T-cell (primary cell): ENCODE measurements around the gene ZNF714. TPM values are rescaled to one million over a fixed set of nuclear protein-coding genes. Genes with fewer than 3 reads are reported as not detected.

Source experiments
- ATAC-seq, 4 experiments: fragments of 200-7000 bp in 3 of 4; fragments of 150-1000 bp in 1 of 4; cut with Tn5 transposase; replicated peaks in 1 of 4; 1 replicate in 3 of 4; 2 replicates in 1 of 4; pipeline ENCODE4 v1.10.0; 2021; ENCODE audit warnings: moderate library complexity in 3 of 4, mild to moderate bottlenecking in 2 of 4, moderate number of reproducible peaks in 1 of 4
- CTCF ChIA-PET, 2 donors: fragments of 300-600 bp; sonication (Branson Sonifier 250); formaldehyde crosslinking; loops; one replicate each; lab custom pipeline; 2022; ENCODE audit warnings: antibody characterized with exemption in 2 of 2; lab: Charles Lee
- POLR2A ChIA-PET, 2 donors: fragments of 300-600 bp; sonication (Branson Sonifier 250); formaldehyde crosslinking; loops; one replicate each; lab custom pipeline; 2022; ENCODE audit warnings: antibody characterized with exemption in 2 of 2; lab: Charles Lee
- DNase-seq, 35 experiments: peaks; one replicate each; pipeline versions ENCODE4 v3.0.0 to v3.0.0-alpha.2; 2013 to 2023
- H3K27ac ChIP-seq: one replicate; pipeline ENCODE4 v1.5.1; 2013; ENCODE audit warnings: low read length
- H3K27me3 ChIP-seq, 2 experiments: replicated peaks in 1 of 2; 1 replicate in 1 of 2; 2 replicates in 1 of 2; pipeline versions ENCODE4 v1.6.1 to v1.7.0; 2013; ENCODE audit warnings: low read length in 1 of 2, mixed read lengths in 1 of 2; ENCODE audit not compliant: control insufficient read depth in 2 of 2, insufficient read depth in 2 of 2; ENCODE audit errors: extremely low read depth in 1 of 2
- H3K36me3 ChIP-seq, 2 donors: 1 replicate in 1 of 2; 2 replicates in 1 of 2; pipeline versions ENCODE4 v1.6.1 to v1.7.0; 2013; ENCODE audit warnings: low read length in 1 of 2; ENCODE audit not compliant: control insufficient read depth in 2 of 2, insufficient read depth in 1 of 2; ENCODE audit errors: extremely low read depth in 1 of 2
- H3K4me1 ChIP-seq, 2 experiments: 1 replicate in 1 of 2; 2 replicates in 1 of 2; pipeline versions ENCODE4 v1.6.1 to v1.7.0; 2013; ENCODE audit warnings: low read length in 2 of 2, mixed read lengths in 1 of 2; ENCODE audit not compliant: insufficient read depth in 2 of 2, control insufficient read depth in 1 of 2; ENCODE audit errors: extremely low read depth in 1 of 2
- H3K4me3 ChIP-seq, 2 donors: 1 replicate in 1 of 2; 2 replicates in 1 of 2; pipeline versions ENCODE4 v1.5.1 to v1.7.0; 2013; ENCODE audit warnings: mild to moderate bottlenecking in 2 of 2, low read length in 1 of 2, moderate library complexity in 1 of 2; ENCODE audit not compliant: control insufficient read depth in 1 of 2; ENCODE audit errors: extremely low read depth in 1 of 2
- H3K9me3 ChIP-seq: 2 replicates; pipeline ENCODE4 v1.7.0; 2013
- H3K27ac Mint-ChIP-seq, 2 donors: one replicate each; pipeline ENCODE4 v1.8.0; 2020 to 2021; ENCODE audit warnings: mild to moderate bottlenecking in 2 of 2, mixed read lengths in 2 of 2
- H3K27me3 Mint-ChIP-seq, 2 donors: one replicate each; pipeline ENCODE4 v1.8.0; 2021 to 2022; ENCODE audit warnings: mixed read lengths in 2 of 2
- H3K36me3 Mint-ChIP-seq: one replicate; pipeline ENCODE4 v1.8.0; 2021; ENCODE audit warnings: mixed read lengths
- H3K4me1 Mint-ChIP-seq, 3 donors: one replicate each; pipeline ENCODE4 v1.8.0; 2020 to 2022; ENCODE audit warnings: mixed read lengths in 3 of 3, mild to moderate bottlenecking in 1 of 3
- H3K4me3 Mint-ChIP-seq, 3 donors: one replicate each; pipeline ENCODE4 v1.8.0; 2020 to 2022; ENCODE audit warnings: mild to moderate bottlenecking in 3 of 3, mixed read lengths in 3 of 3, moderate library complexity in 3 of 3
- H3K9me3 Mint-ChIP-seq, 3 donors: one replicate each; pipeline ENCODE4 v1.8.0; 2020 to 2022; ENCODE audit warnings: mixed read lengths in 3 of 3
- WGBS: methylation state at CpG from one replicate; pipeline ENCODE4 v1.1.5; 2013; ENCODE audit warnings: missing lambda C conversion rate; ENCODE audit not compliant: insufficient coverage; 5-methylcytosine and 5-hydroxymethylcytosine counted together
- total RNA-seq, 35 experiments: library from RNA in 6 of 35; stranded (reverse) in 6 of 35; fragments of 120-200 nt in 1 of 35; gene quantifications; one replicate each; pipeline versions ENCODE4 v1.2.1 to v1.2.4 and lab custom pipeline; 2013 to 2026

The ZNF714 gene
- total RNA-seq, 5 donors from 2014 or later (not counting 1 experiment from before 2014, with no cell fraction given) = 8.6 to 13.6 (median 9.8) TPM

GRCh38 chr19:21109116-21109515 lies 27.1 kb downstream of the ZNF714 start:
- ChIA-PET CTCF (no interaction called here), POLR2A (interaction anchor here in 1 of 2 donors (0.7 kb wide), 1 partner anchor 135 kb away, joined by 3 read pairs; no protein-coding TSS in a partner anchor)
- Histone ChIP-seq H3K9me3 (peaks cover 2% of the 10 kb centered on the region), H3K4me3 (no peak overlapping the region), H3K27me3 (no peaks in the 10 kb centered on the region), H3K36me3 (no peaks in the 10 kb centered on the region), H3K27ac (no peak overlapping the region), H3K4me1 (no peaks in the 10 kb centered on the region)
- peaks cover 5 to 15% (median 8%) of the 10 kb centered on the region in 3 donors for H3K9me3 Mint-ChIP-seq
- no peaks in the 10 kb centered on the region for H3K27me3 Mint-ChIP-seq
- DNase-seq (no peak), ATAC-seq (no peak)
- no peaks in the 10 kb centered on the region for H3K4me1 Mint-ChIP-seq
- peaks cover 69% of the 10 kb centered on the region for H3K36me3 Mint-ChIP-seq
- no peak overlapping the region for H3K4me3 Mint-ChIP-seq
- no peak overlapping the region for H3K27ac Mint-ChIP-seq

DNA sequence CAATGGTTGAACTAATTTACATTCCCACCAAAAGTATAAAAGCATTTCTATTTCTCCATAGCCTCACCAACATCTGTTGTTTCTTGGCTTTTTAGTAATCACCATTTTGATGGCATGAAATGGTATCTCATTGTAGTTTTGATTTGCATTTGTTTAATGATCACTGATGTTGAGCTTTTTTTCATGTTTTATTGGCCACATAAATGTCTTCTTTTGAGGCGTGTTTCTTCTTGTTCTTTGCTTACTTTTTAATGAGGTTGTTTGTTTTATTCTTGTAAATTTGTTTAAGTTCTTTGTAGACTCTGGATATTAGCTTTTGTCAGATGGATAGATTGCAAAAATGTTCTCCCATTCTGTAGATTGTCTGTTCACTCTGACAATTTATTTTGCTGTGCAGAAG lies 28.2 kb downstream of the ZNF714 start:
- H3K27me3 ChIP-seq = no peaks in the 10 kb centered on the region
- no CpG with 5 or more reads among the region's 1 CpG for WGBS
- H3K4me1 ChIP-seq = no peaks in the 10 kb centered on the region
- Mint-ChIP-seq H3K27me3 (no peaks in the 10 kb centered on the region), H3K27ac (no peak overlapping the region), H3K4me3 (no peak overlapping the region), H3K36me3 (peaks cover 72% of the 10 kb centered on the region), H3K4me1 (no peaks in the 10 kb centered on the region), H3K9me3 (peaks cover 12 to 23% (median 15%) of the 10 kb centered on the region in 3 donors)
- no peak overlapping the region for H3K4me3 ChIP-seq
- ATAC-seq = no peak
- CTCF ChIA-PET = no interaction called here
- POLR2A ChIA-PET = no interaction called here
- H3K27ac ChIP-seq = no peak overlapping the region
- no peaks in the 10 kb centered on the region for H3K36me3 ChIP-seq
- peaks cover 2% of the 10 kb centered on the region for H3K9me3 ChIP-seq
- no peak for DNase-seq

DNA sequence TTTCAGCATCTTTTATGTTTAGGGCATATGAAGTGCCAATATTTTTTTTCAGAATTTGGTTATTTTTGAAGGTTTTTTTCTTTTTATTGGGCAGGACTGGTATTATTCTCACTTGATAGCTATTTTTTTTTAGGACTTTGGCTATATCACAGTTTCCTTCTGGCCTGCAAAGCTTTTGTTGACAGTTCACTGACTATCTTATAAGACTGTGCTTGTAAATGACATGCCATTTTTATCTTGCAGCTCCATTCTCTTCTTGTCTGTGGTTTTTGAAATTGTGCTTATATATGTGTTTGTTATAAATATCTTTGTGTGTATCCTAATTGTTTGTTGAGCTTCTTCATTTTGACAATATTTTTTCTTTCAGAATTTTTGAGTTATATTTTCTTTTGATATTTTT lies 33.4 kb downstream of the ZNF714 start:
- Histone ChIP-seq H3K4me1 (no peaks in the 10 kb centered on the region), H3K27ac (no peak overlapping the region), H3K4me3 (no peak overlapping the region), H3K36me3 (peaks cover 0 to 8% of the 10 kb centered on the region in 2 donors), H3K9me3 (no peaks in the 10 kb centered on the region), H3K27me3 (no peaks in the 10 kb centered on the region)
- H3K4me1 Mint-ChIP-seq = no peaks in the 10 kb centered on the region
- H3K9me3 Mint-ChIP-seq = peaks cover 14 to 41% (median 35%) of the 10 kb centered on the region in 3 donors
- DNase-seq (no peak), ATAC-seq (no peak)
- H3K36me3 Mint-ChIP-seq = peaks cover 73% of the 10 kb centered on the region
- no peak overlapping the region for H3K27ac Mint-ChIP-seq
- no peak overlapping the region for H3K4me3 Mint-ChIP-seq
- CTCF ChIA-PET = interaction anchor here in 1 of 2 donors (0.5 kb wide), 1 partner anchor 1146 kb away, joined by 6 read pairs; no protein-coding TSS in a partner anchor
- no peaks in the 10 kb centered on the region for H3K27me3 Mint-ChIP-seq
- POLR2A ChIA-PET = no interaction called here

GRCh38 chr19:21117041-21117907 lies 35.3 kb downstream of the ZNF714 start:
- ChIA-PET CTCF (no interaction called here), POLR2A (no interaction called here)
- no peaks in the 10 kb centered on the region for H3K27me3 Mint-ChIP-seq
- H3K27ac ChIP-seq = no peak overlapping the region
- H3K4me3 Mint-ChIP-seq = peak overlapping the region in 1 of 3 donors; percentile 9
- peaks cover 0 to 8% of the 10 kb centered on the region in 2 donors for H3K36me3 ChIP-seq
- no peaks in the 10 kb centered on the region for H3K4me1 ChIP-seq
- DNase-seq (no peak), ATAC-seq (no peak)
- H3K4me3 ChIP-seq = no peak overlapping the region
- no peaks in the 10 kb centered on the region for H3K4me1 Mint-ChIP-seq
- no peaks in the 10 kb centered on the region for H3K9me3 ChIP-seq
- no peaks in the 10 kb centered on the region for H3K27me3 ChIP-seq
- WGBS = no CpG with 5 or more reads among the region's 2 CpGs
- H3K27ac Mint-ChIP-seq = no peak overlapping the region
- H3K36me3 Mint-ChIP-seq = peaks cover 57% of the 10 kb centered on the region
- H3K9me3 Mint-ChIP-seq = peaks cover 14 to 37% (median 35%) of the 10 kb centered on the region in 3 donors

GRCh38 chr19:21126078-21126477 lies 44.1 kb downstream of the ZNF714 start:
- Mint-ChIP-seq H3K36me3 (peaks cover 13% of the 10 kb centered on the region), H3K27me3 (no peaks in the 10 kb centered on the region), H3K9me3 (peaks cover 3 to 21% (median 16%) of the 10 kb centered on the region in 3 donors), H3K4me3 (no peak overlapping the region), H3K4me1 (no peaks in the 10 kb centered on the region), H3K27ac (no peak overlapping the region)
- CTCF ChIA-PET = no interaction called here
- Histone ChIP-seq H3K27ac (no peak overlapping the region), H3K4me3 (no peak overlapping the region), H3K4me1 (peaks cover 0 to 2% of the 10 kb centered on the region in 2 experiments), H3K9me3 (no peaks in the 10 kb centered on the region), H3K36me3 (no peaks in the 10 kb centered on the region), H3K27me3 (peaks cover 0 to 2% of the 10 kb centered on the region in 2 experiments)
- DNase-seq (no peak), ATAC-seq (no peak)
- POLR2A ChIA-PET = no interaction called here

GRCh38 chr19:21127001-21127400 lies 45.0 kb downstream of the ZNF714 start:
- ChIA-PET CTCF (no interaction called here), POLR2A (no interaction called here)
- DNase-seq (no peak), ATAC-seq (no peak)
- Histone ChIP-seq H3K27me3 (peaks cover 0 to 2% of the 10 kb centered on the region in 2 experiments), H3K9me3 (no peaks in the 10 kb centered on the region), H3K4me1 (peaks cover 0 to 2% of the 10 kb centered on the region in 2 experiments), H3K36me3 (no peaks in the 10 kb centered on the region), H3K4me3 (no peak overlapping the region), H3K27ac (no peak overlapping the region)
- Mint-ChIP-seq H3K9me3 (peaks cover 3 to 21% (median 16%) of the 10 kb centered on the region in 3 donors), H3K4me3 (no peak overlapping the region), H3K36me3 (peaks cover 13% of the 10 kb centered on the region), H3K27me3 (no peaks in the 10 kb centered on the region), H3K4me1 (no peaks in the 10 kb centered on the region), H3K27ac (no peak overlapping the region)
- WGBS = no CpG with 5 or more reads among the region's 2 CpGs
